K562 (cell line): ENCODE measurements around the gene ORAI3. TPM values are rescaled to one million over a fixed set of nuclear protein-coding genes. Genes with fewer than 3 reads are reported as not detected.
A peak's percentile ranks its signal among the peaks of the same experiment; 100 is the strongest.

ENCODE experiments used
- ATAC-seq: fragments of 200-7000 bp; cut with Tn5 transposase; 3 replicates; pipeline ENCODE4 v1.9.1; 2020; ENCODE audit warnings: moderate library complexity
- BruUV-seq: library from RNA; stranded (reverse); fragments of 400-500 nt; replicated peaks from 2 replicates; lab custom pipeline; 2021; lab: Mats Ljungman, UMichigan
- CTCF ChIA-PET: fragments of 300-600 bp; formaldehyde crosslinking; extraction: SDS; loops from one replicate; lab custom pipeline; 2021; ENCODE audit warnings: low intra/inter-chr PET ratio; lab: Yijun Ruan, JAX
- POLR2A ChIA-PET: fragments of 300-600, 350-650 bp; sonication (Branson Sonifier 250); formaldehyde crosslinking; extraction: SDS; loops from one replicate; lab custom pipeline; 2021; ENCODE audit warnings: antibody characterized with exemption, inconsistent platforms; lab: Yijun Ruan, JAX
- DNase-seq, 4 experiments: peaks; one replicate each; pipeline versions ENCODE4 v3.0.0 to v3.0.0-alpha.2; 2011 to 2018; ENCODE audit warnings: low spot score in 3 of 4, mixed read lengths in 3 of 4; ENCODE audit errors: extremely low read depth in 1 of 4
- FAIRE-seq: peaks from 2 replicates; lab custom pipeline; 2011; peaks lifted over from hg19 to GRCh38; lab: Jason Lieb, UNC
- H2AFZ ChIP-seq: 2 replicates; pipeline ENCODE4 v1.6.0; 2011; ENCODE audit warnings: low read depth, low read length, control low read depth, inconsistent platforms
- H3K27ac ChIP-seq: fragments of 200-600 bp; 3 replicates; pipeline ENCODE4 v1.8.0; 2011; ENCODE audit warnings: low read depth, mild to moderate bottlenecking, control low read depth, inconsistent platforms, low read length, moderate library complexity, mixed read lengths; ENCODE audit errors: extremely low read depth
- H3K27me3 ChIP-seq, 2 experiments: fragments of 300-600 bp in 1 of 2; 2 replicates in 1 of 2; 3 replicates in 1 of 2; pipeline versions ENCODE4 v1.6.0 to v1.8.0; 2011; ENCODE audit warnings: inconsistent platforms in 2 of 2, low read length in 2 of 2, mild to moderate bottlenecking in 1 of 2, mixed read lengths in 1 of 2, moderate library complexity in 1 of 2; ENCODE audit not compliant: control insufficient read depth in 2 of 2, insufficient read depth in 2 of 2
- H3K36me3 ChIP-seq: fragments of 300-600 bp; 3 replicates; pipeline ENCODE4 v1.8.0; 2011; ENCODE audit warnings: mild to moderate bottlenecking, low read length, inconsistent platforms; ENCODE audit not compliant: control insufficient read depth, insufficient read depth
- H3K4me1 ChIP-seq, 2 experiments: fragments of 200-600 bp in 1 of 2; replicated peaks in 1 of 2; 2 replicates in 1 of 2; 3 replicates in 1 of 2; pipeline versions ENCODE4 v1.5.1 to v1.8.0; 2011; ENCODE audit warnings: inconsistent platforms in 2 of 2, low read length in 2 of 2, mild to moderate bottlenecking in 1 of 2, mixed read lengths in 1 of 2, moderate library complexity in 1 of 2; ENCODE audit not compliant: control insufficient read depth in 2 of 2, insufficient read depth in 2 of 2
- H3K4me2 ChIP-seq: 2 replicates; pipeline ENCODE4 v1.6.1; 2011; ENCODE audit warnings: low read length, control low read depth, inconsistent platforms, mixed read lengths; ENCODE audit not compliant: insufficient read depth
- H3K4me3 ChIP-seq: fragments of 200-600 bp; sonication (generic), shearing (Covaris generic); 2 replicates; pipeline ENCODE4 v1.5.1; 2016; ENCODE audit warnings: control low read depth, inconsistent platforms
- H3K79me2 ChIP-seq: fragments of 200-600 bp; 3 replicates; pipeline ENCODE4 v1.8.0; 2011; ENCODE audit warnings: low read length, inconsistent platforms; ENCODE audit not compliant: control insufficient read depth, insufficient read depth
- H3K9ac ChIP-seq, 2 experiments: 2 replicates each; pipeline versions ENCODE4 v1.6.0 to v1.6.1; 2011; ENCODE audit warnings: low read depth in 2 of 2, low read length in 2 of 2, control low read depth in 1 of 2, inconsistent platforms in 1 of 2, mild to moderate bottlenecking in 1 of 2, mixed read lengths in 1 of 2; ENCODE audit not compliant: insufficient read depth in 1 of 2
- H3K9me1 ChIP-seq: one replicate; pipeline ENCODE4 v1.6.0; 2011; ENCODE audit warnings: inconsistent platforms, mild to moderate bottlenecking, low read length, moderate library complexity; ENCODE audit not compliant: control insufficient read depth, insufficient read depth
- H3K9me3 ChIP-seq: replicated peaks from 2 replicates; pipeline ENCODE4 v1.5.1; 2011; ENCODE audit warnings: low read depth, low read length, inconsistent platforms; ENCODE audit not compliant: control insufficient read depth, insufficient read depth
- H4K20me1 ChIP-seq: replicated peaks from 2 replicates; pipeline ENCODE4 v1.6.1; 2011; ENCODE audit warnings: low read length, inconsistent platforms, mixed read lengths; ENCODE audit not compliant: control insufficient read depth, insufficient read depth
- FUS ChIP-seq: fragments of 200-400 bp; formaldehyde crosslinking; optimal IDR thresholded peaks from 2 replicates; pipeline ENCODE3; 2017; ENCODE audit warnings: low read depth, low read length
- L3MBTL2 ChIP-seq: fragments of 450-650 bp; IDR thresholded peaks from 2 replicates; pipeline ENCODE4 v1.6.1; 2016; ENCODE audit warnings: mild to moderate bottlenecking, moderate library complexity
- POLR2A ChIP-seq: fragments of 450-650 bp; conservative IDR thresholded peaks from 2 replicates; pipeline ENCODE4 v1.6.1; 2016
- POLR2AphosphoS2 ChIP-seq: IDR thresholded peaks from 2 replicates; pipeline ENCODE4 v1.6.1; 2012; ENCODE audit warnings: low read length, improper control_type of control experiment
- POLR2G ChIP-seq: fragments of 200-400 bp; formaldehyde crosslinking; IDR thresholded peaks from 2 replicates; pipeline ENCODE4 v1.6.1; 2017; ENCODE audit warnings: low read depth, mild to moderate bottlenecking, antibody characterized with exemption, low read length, moderate library complexity
- RBM14 ChIP-seq: fragments of 200-400 bp; formaldehyde crosslinking; IDR thresholded peaks from 2 replicates; pipeline ENCODE4 v1.6.1; 2018; ENCODE audit warnings: low read depth, mild to moderate bottlenecking, low read length, moderate library complexity, borderline replicate concordance; ENCODE audit not compliant: insufficient read depth
- RNF219 ChIP-seq: fragments of 250-450 bp; sonication (Bioruptor Pico); IDR thresholded peaks from 2 replicates; pipeline ENCODE4 v1.5.0; 2022; ENCODE audit warnings: mild to moderate bottlenecking
- TSHZ1 ChIP-seq: fragments of 250-450 bp; sonication (Bioruptor Pico); IDR thresholded peaks from 2 replicates; pipeline ENCODE4 v1.4.0; 2020; ENCODE audit warnings: mild to moderate bottlenecking, moderate library complexity
- VEZF1 ChIP-seq: fragments of 200-800 bp; sonication (Bioruptor generic); IDR thresholded peaks from 2 replicates; pipeline ENCODE4 v1.6.1; 2017; ENCODE audit warnings: missing genetic modification characterization, missing compliant biosample characterization
- WHSC1 ChIP-seq: IDR thresholded peaks from one replicate; pipeline ENCODE4 v1.6.1; 2012; ENCODE audit warnings: low read length, control low read depth, inconsistent platforms
- WGBS: fragments of 100-300 bp; shearing (Covaris generic); methylation state at CpG from one replicate; pipeline ENCODE4 v1.1.6; 2016; ENCODE audit warnings: low coverage, mixed read lengths; ENCODE audit not compliant: insufficient coverage; ENCODE audit errors: missing lambda C conversion rate; 5-methylcytosine and 5-hydroxymethylcytosine counted together
- in situ Hi-C: fragments of 300-500 bp; cut with MboI; formaldehyde crosslinking; loops from 4 replicates; pipeline ENCODE4 v1.15.0; 2018; ENCODE audit warnings: inconsistent platforms, mixed read lengths
- intact Hi-C: fragments of 100-400 bp; cut with micrococcal nuclease; formaldehyde crosslinking; loops from 2 replicates; pipeline ENCODE4 v1.14.2; 2022
- polyA plus RNA-seq, 8 experiments: library from polyadenylated mRNA; depleted of rRNA in 4 of 8; stranded (reverse) in 5 of 8; unstranded in 3 of 8; fragments of >200 nt; fragmentation: Nextera tagmentation in 2 of 8; fragmentation: Illumina TruSeq in 1 of 8; extraction: Ambion mirVana in 2 of 8; extraction: Trizol in 1 of 8; gene quantifications; 2 replicates each; pipeline versions ENCODE4 v1.2.1 to v1.2.3, GENCODE V29; 2011 to 2014; ENCODE audit warnings: inconsistent platforms in 1 of 8, missing spikeins in 1 of 8
- total RNA-seq, 7 experiments: library from RNA; depleted of rRNA in 6 of 7; stranded (reverse); fragments of >200 nt in 6 of 7; fragmentation: Illumina TruSeq in 2 of 7; extraction: Trizol in 2 of 7; gene quantifications; 2 replicates each; pipeline versions ENCODE4 v1.2.1 to v1.2.3, GENCODE V29; 2011 to 2021; ENCODE audit warnings: low replicate concordance in 1 of 7

The ORAI3 gene
- total and polyA plus RNA-seq, 9 of the 15 experiments (the other 6 are each of a cell fraction or from before 2014, with no cell fraction given), result 4.9 to 23.3 (median 14.1) TPM

- intact Hi-C loops, result no loop called here
- in situ Hi-C loops, result loop anchor here (25.0 kb wide), 1 partner anchor 893 kb away; the partner anchor contains the start of gene ZNF267
These were observed 20.5 kb downstream of the ORAI3 start for GRCh38 chr16:30969246-30969842.

More at GRCh38 chr16:30969246-30969842, 20.5 kb downstream of the ORAI3 start:
- Histone ChIP-seq H3K4me1 (peaks cover 8 to 17% of the 10 kb centered on the region in 2 experiments; a peak in 4 of 5 replicates), H3K4me2 (no peak overlapping the region), H4K20me1 (no peaks in the 10 kb centered on the region), H3K9me3 (no peaks in the 10 kb centered on the region), H3K27me3 (no peaks in the 10 kb centered on the region), H3K4me3 (no peak overlapping the region), H3K9me1 (no peaks in the 10 kb centered on the region), H3K27ac (no peak overlapping the region), H3K36me3 (peaks cover 92% of the 10 kb centered on the region), H3K9ac (peak overlapping the region in 1 of 2 experiments; percentile 75; a peak in 2 of 4 replicates), H3K79me2 (no peaks in the 10 kb centered on the region), H2AFZ (no peak overlapping the region)
- ATAC-seq, result no peak
- FAIRE-seq, result no peak
- POLR2A ChIA-PET, result interaction anchor here (0.6 to 5.6 kb wide), 6 partner anchors 9 to 260 kb away, joined by 3 to 32 read pairs (median 3); partner anchors contain the start of genes FUS and HSD3B7
- no peak for TF ChIP-seq RNF219 (CRISPR knock-in tag)
- TF ChIP-seq RBM14, result no peak
- no peak for TF ChIP-seq L3MBTL2
- no peak for TF ChIP-seq TSHZ1 (CRISPR knock-in tag)
- 0 out of 2 replicates have a peak, but pooled peaks have one; percentile 18 for TF ChIP-seq POLR2A
- TF ChIP-seq VEZF1 (CRISPR knock-in tag), result no peak
- no peak for TF ChIP-seq POLR2AphosphoS2
- TF ChIP-seq WHSC1, result no peak
- peak; percentile 37; the same call in 1 of the 2 replicates for TF ChIP-seq POLR2G
- no peak for TF ChIP-seq FUS
- no peak for DNase-seq
- CTCF ChIA-PET, result no interaction called here
- BruUV-seq, result no TSS peak
- 95% methylated on average over 12 of the region's 19 CpGs for WGBS
